Measurements from ENCODE around the gene LMNTD2. TPM values are rescaled to one million over a fixed set of nuclear protein-coding genes. Genes with fewer than 3 reads are reported as not detected.

Gene LMNTD2
- total and polyA plus RNA-seq, 4 experiments from 2014 or later, result 0.94 to 8.1 (median 4.2) TPM

Small RNAs within 50 kb of the gene (microRNA-seq; reads per million reads assigned to microRNA genes)
- 15.1 reads per million, percentile 47 among the genes with 10 or more reads in this experiment for gene MIR210 (ENCODE audit: borderline microRNAs expressed, borderline number of aligned reads, borderline replicate concordance)

Other genes starting within 250 kb of the LMNTD2 start
- gene IFITM1, start 246.7 kb downstream of the LMNTD2 start, total RNA-seq, result 100 to 1,000 TPM; 119 to 121 TPM
- 1,000 to 10,000 TPM; 2,073 to 2,173 TPM for gene IFITM1, start 246.7 kb downstream of the LMNTD2 start, polyA plus RNA-seq
- 1 to 10 TPM; 6.2 to 7.2 TPM for gene IFITM3, start 239.9 kb downstream of the LMNTD2 start, total RNA-seq
- 100 to 1,000 TPM in 1 of 2 donors, 1 to 10 TPM in 1; 9.1 to 108 TPM for gene IFITM3, start 239.9 kb downstream of the LMNTD2 start, polyA plus RNA-seq
- gene B4GALNT4, start 191.2 kb downstream of the LMNTD2 start, total RNA-seq, result 1 to 10 TPM; 2.2 to 2.4 TPM
- not detected for gene B4GALNT4, start 191.2 kb downstream of the LMNTD2 start, polyA plus RNA-seq
- not detected for gene PKP3, start 166.5 kb downstream of the LMNTD2 start, total RNA-seq
- under 1 TPM in 1 of 2 donors, not detected in 1; 0.14 TPM for gene PKP3, start 166.5 kb downstream of the LMNTD2 start, polyA plus RNA-seq
- 100 to 1,000 TPM; 437 to 440 TPM for gene SIGIRR, start 145.7 kb downstream of the LMNTD2 start, total RNA-seq
- 100 to 1,000 TPM; 235 to 242 TPM for gene SIGIRR, start 145.7 kb downstream of the LMNTD2 start, polyA plus RNA-seq
- gene ANO9, start 118.7 kb downstream of the LMNTD2 start, total RNA-seq, result 100 to 1,000 TPM; 120 to 123 TPM
- 10 to 100 TPM in 1 of 2 donors, 1 to 10 TPM in 1; 9.4 to 15.5 TPM for gene ANO9, start 118.7 kb downstream of the LMNTD2 start, polyA plus RNA-seq
- gene PTDSS2, start 110.5 kb downstream of the LMNTD2 start, total RNA-seq, result 10 to 100 TPM; 23.3 to 26.1 TPM
- 1 to 10 TPM; 5.5 to 6.3 TPM for gene PTDSS2, start 110.5 kb downstream of the LMNTD2 start, polyA plus RNA-seq
- gene RNH1, start 53.5 kb downstream of the LMNTD2 start, total RNA-seq, result 100 to 1,000 TPM in 1 of 2 experiments, 10 to 100 TPM in 1; 98.4 to 105 TPM
- gene RNH1, start 53.5 kb downstream of the LMNTD2 start, polyA plus RNA-seq, result 100 to 1,000 TPM; 164 to 187 TPM
- 10 to 100 TPM; 36.7 to 42.5 TPM for gene HRAS, start 25.2 kb downstream of the LMNTD2 start, total RNA-seq
- 10 to 100 TPM; 12.9 to 28.5 TPM for gene HRAS, start 25.2 kb downstream of the LMNTD2 start, polyA plus RNA-seq
- gene LRRC56, start 23.2 kb downstream of the LMNTD2 start, total RNA-seq, result 1 to 10 TPM; 4.4 to 4.6 TPM
- gene LRRC56, start 23.2 kb downstream of the LMNTD2 start, polyA plus RNA-seq, result 1 to 10 TPM in 1 of 2 donors, under 1 TPM in 1; 0.24 to 1.5 TPM
- 10 to 100 TPM; 52.7 to 55.2 TPM for gene RASSF7, start 232 bp upstream of the LMNTD2 start, total RNA-seq
- gene RASSF7, start 232 bp upstream of the LMNTD2 start, polyA plus RNA-seq, result 10 to 100 TPM; 38.4 to 43.7 TPM
- 10 to 100 TPM; 49.2 to 54.5 TPM for gene PHRF1, start 15.7 kb upstream of the LMNTD2 start, total RNA-seq
- 10 to 100 TPM in 1 of 2 donors, under 1 TPM in 1; 0.93 to 17.0 TPM for gene PHRF1, start 15.7 kb upstream of the LMNTD2 start, polyA plus RNA-seq
- 10 to 100 TPM; 67.6 to 76.6 TPM for gene IRF7, start 55.2 kb upstream of the LMNTD2 start, total RNA-seq
- 10 to 100 TPM; 20.8 to 37.4 TPM for gene IRF7, start 55.2 kb upstream of the LMNTD2 start, polyA plus RNA-seq
- gene CDHR5, start 64.2 kb upstream of the LMNTD2 start, total RNA-seq, result not detected
- gene CDHR5, start 64.2 kb upstream of the LMNTD2 start, polyA plus RNA-seq, result not detected
- gene SCT, start 66.4 kb upstream of the LMNTD2 start, total RNA-seq, result not detected
- not detected for gene SCT, start 66.4 kb upstream of the LMNTD2 start, polyA plus RNA-seq
- 1 to 10 TPM in 1 of 2 experiments, under 1 TPM in 1; 0.64 to 1.0 TPM for gene DRD4, start 76.5 kb upstream of the LMNTD2 start, total RNA-seq
- gene DRD4, start 76.5 kb upstream of the LMNTD2 start, polyA plus RNA-seq, result not detected
- 10 to 100 TPM; 41.3 to 44.3 TPM for gene DEAF1, start 134.5 kb upstream of the LMNTD2 start, total RNA-seq
- gene DEAF1, start 134.5 kb upstream of the LMNTD2 start, polyA plus RNA-seq, result 10 to 100 TPM; 34.5 to 50.8 TPM
- gene TMEM80, start 135.1 kb upstream of the LMNTD2 start, total RNA-seq, result 10 to 100 TPM; 44.7 to 47.3 TPM
- gene TMEM80, start 135.1 kb upstream of the LMNTD2 start, polyA plus RNA-seq, result 10 to 100 TPM; 27.0 to 32.6 TPM
- gene EPS8L2, start 145.5 kb upstream of the LMNTD2 start, total RNA-seq, result 10 to 100 TPM; 17.4 to 17.8 TPM
- 10 to 100 TPM; 15.4 to 19.5 TPM for gene EPS8L2, start 145.5 kb upstream of the LMNTD2 start, polyA plus RNA-seq
- 10 to 100 TPM; 80.4 to 90.5 TPM for gene TALDO1, start 186.7 kb upstream of the LMNTD2 start, total RNA-seq
- 100 to 1,000 TPM; 174 to 244 TPM for gene TALDO1, start 186.7 kb upstream of the LMNTD2 start, polyA plus RNA-seq
- 10 to 100 TPM; 51.5 to 64.9 TPM for gene GATD1, start 216.7 kb upstream of the LMNTD2 start, total RNA-seq
- 10 to 100 TPM in 1 of 2 donors, 1 to 10 TPM in 1; 4.3 to 15.0 TPM for gene GATD1, start 216.7 kb upstream of the LMNTD2 start, polyA plus RNA-seq
- under 1 TPM in 1 of 2 experiments, not detected in 1; 0.19 TPM for gene CEND1, start 229.4 kb upstream of the LMNTD2 start, total RNA-seq
- gene CEND1, start 229.4 kb upstream of the LMNTD2 start, polyA plus RNA-seq, result not detected
- 10 to 100 TPM; 24.0 to 24.1 TPM for gene SLC25A22, start 237.5 kb upstream of the LMNTD2 start, total RNA-seq
- gene SLC25A22, start 237.5 kb upstream of the LMNTD2 start, polyA plus RNA-seq, result 10 to 100 TPM in 1 of 2 donors, 1 to 10 TPM in 1; 9.4 to 13.5 TPM
- gene PIDD1, start 244.5 kb upstream of the LMNTD2 start, total RNA-seq, result 10 to 100 TPM; 32.5 to 34.8 TPM
- gene PIDD1, start 244.5 kb upstream of the LMNTD2 start, polyA plus RNA-seq, result 1 to 10 TPM; 7.0 to 7.8 TPM
- gene RPLP2, start 249.2 kb upstream of the LMNTD2 start, total RNA-seq, result 1,000 to 10,000 TPM; 4,870 to 5,155 TPM
- gene RPLP2, start 249.2 kb upstream of the LMNTD2 start, polyA plus RNA-seq, result 1,000 to 10,000 TPM; 1,822 to 3,757 TPM